Thoracic aorta (tissue), 2 donors: ENCODE data around the gene SCP2. TPM values are rescaled to one million over a fixed set of nuclear protein-coding genes. Genes with fewer than 3 reads are reported as not detected.
"Not testable (repeated sequence)": the region's sequence is repeated elsewhere in the genome, so short reads cannot be mapped to it uniquely, and the experiment has no call there.

Source experiments
- ATAC-seq: fragments of 150-250 bp; one replicate; pipeline ENCODE4 v1.8.0; 2017; ENCODE audit warnings: low read depth; ENCODE audit not compliant: insufficient number of reproducible peaks, low FRiP score
- DNase-seq: peaks from one replicate; pipeline ENCODE4 v3.0.0-alpha.2; 2020; ENCODE audit warnings: low spot score
- H3K27ac ChIP-seq, 2 donors: fragments of 200-600 bp; sonication (generic); 1 replicate in 1 of 2; 2 replicates in 1 of 2; pipeline ENCODE4 v1.5.1; 2016; ENCODE audit warnings: mild to moderate bottlenecking in 2 of 2, moderate library complexity in 2 of 2
- H3K27me3 ChIP-seq: fragments of 200-600 bp; sonication (generic); replicated peaks from 2 replicates; pipeline ENCODE4 v1.6.0; 2016; ENCODE audit warnings: mild to moderate bottlenecking; ENCODE audit not compliant: insufficient read depth
- H3K36me3 ChIP-seq: fragments of 200-600 bp; sonication (generic); one replicate; pipeline ENCODE4 v1.5.1; 2016
- H3K4me1 ChIP-seq, 2 donors: fragments of 200-600 bp; sonication (generic); 1 replicate in 1 of 2; 2 replicates in 1 of 2; pipeline versions ENCODE4 v1.5.1 to v1.6.0; 2016; ENCODE audit warnings: low read depth in 2 of 2, mild to moderate bottlenecking in 1 of 2; ENCODE audit not compliant: control insufficient read depth in 1 of 2
- H3K4me3 ChIP-seq: fragments of 200-600 bp; sonication (generic); 2 replicates; pipeline ENCODE4 v1.5.1; 2016; ENCODE audit warnings: mild to moderate bottlenecking
- H3K9me3 ChIP-seq: fragments of 200-600 bp; sonication (generic); 2 replicates; pipeline ENCODE4 v1.5.1; 2016
- total RNA-seq, 2 donors: library from RNA; depleted of rRNA; stranded (reverse); fragments of >200 nt; gene quantifications; one replicate each; pipeline versions ENCODE4 v1.1.0 to v1.2.3, GENCODE V29; 2016
- TF ChIP-seq, protein P1 (sequence below): fragments of 200-600 bp; sonication (generic); IDR thresholded peaks from one replicate; pipeline ENCODE4 v1.5.1; 2019; ENCODE audit warnings: antibody characterized with exemption

SCP2 gene
- total RNA-seq, 2 donors from 2014 or later, result 75.1 to 99.9 TPM

- Histone ChIP-seq H3K9me3 (no peaks in the 10 kb centered on the region), H3K27me3 (no peaks in the 10 kb centered on the region), H3K4me3 (no peak overlapping the region), H3K4me1 (peaks cover 0 to 5% of the 10 kb centered on the region in 2 donors), H3K36me3 (peaks cover 6% of the 10 kb centered on the region), H3K27ac (no peak overlapping the region)
- DNase-seq (no peak), ATAC-seq (no peak)
- TF ChIP-seq, protein P1, sequence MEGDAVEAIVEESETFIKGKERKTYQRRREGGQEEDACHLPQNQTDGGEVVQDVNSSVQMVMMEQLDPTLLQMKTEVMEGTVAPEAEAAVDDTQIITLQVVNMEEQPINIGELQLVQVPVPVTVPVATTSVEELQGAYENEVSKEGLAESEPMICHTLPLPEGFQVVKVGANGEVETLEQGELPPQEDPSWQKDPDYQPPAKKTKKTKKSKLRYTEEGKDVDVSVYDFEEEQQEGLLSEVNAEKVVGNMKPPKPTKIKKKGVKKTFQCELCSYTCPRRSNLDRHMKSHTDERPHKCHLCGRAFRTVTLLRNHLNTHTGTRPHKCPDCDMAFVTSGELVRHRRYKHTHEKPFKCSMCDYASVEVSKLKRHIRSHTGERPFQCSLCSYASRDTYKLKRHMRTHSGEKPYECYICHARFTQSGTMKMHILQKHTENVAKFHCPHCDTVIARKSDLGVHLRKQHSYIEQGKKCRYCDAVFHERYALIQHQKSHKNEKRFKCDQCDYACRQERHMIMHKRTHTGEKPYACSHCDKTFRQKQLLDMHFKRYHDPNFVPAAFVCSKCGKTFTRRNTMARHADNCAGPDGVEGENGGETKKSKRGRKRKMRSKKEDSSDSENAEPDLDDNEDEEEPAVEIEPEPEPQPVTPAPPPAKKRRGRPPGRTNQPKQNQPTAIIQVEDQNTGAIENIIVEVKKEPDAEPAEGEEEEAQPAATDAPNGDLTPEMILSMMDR, result no peak
Measured at GRCh38 chr1:52952112-52952511, 25.0 kb downstream of the SCP2 start.

- H3K27me3 ChIP-seq, result no peaks in the 10 kb centered on the region
- no peak overlapping the region for H3K4me3 ChIP-seq
- no peaks in the 10 kb centered on the region for H3K9me3 ChIP-seq
- DNase-seq, result no peak
- TF ChIP-seq, protein P1, result no peak
- no peak for ATAC-seq
- H3K27ac ChIP-seq, result no peak overlapping the region
- H3K4me1 ChIP-seq, result no peaks in the 10 kb centered on the region
- peaks cover 6% of the 10 kb centered on the region for H3K36me3 ChIP-seq
Measured at GRCh38 chr1:52955129-52955970, 28.3 kb downstream of the SCP2 start.

DNA sequence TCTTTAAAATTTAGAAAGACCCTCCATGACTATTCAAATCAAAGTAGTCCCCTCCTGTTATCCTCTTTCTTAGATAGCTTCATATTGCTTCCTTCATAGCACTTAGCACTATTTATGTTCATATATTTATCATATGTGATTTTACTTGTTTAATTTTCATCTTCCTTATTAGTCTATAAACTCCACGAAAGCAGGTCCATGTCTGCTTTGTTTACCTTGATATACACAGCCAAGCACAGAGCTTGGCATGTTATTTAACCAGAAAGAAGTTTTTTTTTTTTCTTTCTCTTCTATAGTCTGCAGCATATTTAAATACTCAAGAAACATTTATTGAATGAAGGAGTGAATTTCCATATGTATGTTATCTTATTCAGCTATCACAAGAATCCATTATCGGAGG is 36.0 kb downstream of the SCP2 start:
- Histone ChIP-seq H3K27me3 (no peaks in the 10 kb centered on the region), H3K27ac (no peak overlapping the region), H3K36me3 (no peaks in the 10 kb centered on the region), H3K4me1 (no peaks in the 10 kb centered on the region), H3K4me3 (no peak overlapping the region), H3K9me3 (no peaks in the 10 kb centered on the region)
- TF ChIP-seq, protein P1, result no peak
- ATAC-seq (no peak), DNase-seq (no peak)

- no peaks in the 10 kb centered on the region for H3K27me3 ChIP-seq
- TF ChIP-seq, protein P1, result no peak
- ATAC-seq (no peak), DNase-seq (no peak)
- no peaks in the 10 kb centered on the region for H3K4me1 ChIP-seq
- H3K4me3 ChIP-seq, result no peak overlapping the region
- H3K27ac ChIP-seq, result no peak overlapping the region
- H3K36me3 ChIP-seq, result peaks cover 2% of the 10 kb centered on the region
- no peaks in the 10 kb centered on the region for H3K9me3 ChIP-seq
Measured at GRCh38 chr1:52967666-52968065, 40.6 kb downstream of the SCP2 start.

- H3K4me1 ChIP-seq, ATAC-seq, H3K27ac ChIP-seq, H3K36me3 ChIP-seq, H3K4me3 ChIP-seq, H3K9me3 ChIP-seq, H3K27me3 ChIP-seq, DNase-seq: not testable (repeated sequence)
Measured at GRCh38 chr1:52969234-52969633, 42.2 kb downstream of the SCP2 start.
